Measurements from ENCODE around the gene APOL6. TPM values are rescaled to one million over a fixed set of nuclear protein-coding genes. Genes with fewer than 3 reads are reported as not detected.

The APOL6 gene
- total and polyA plus RNA-seq, 2 donors (not counting 1 experiment from before 2014, with no cell fraction given): 18.7 to 58.3 TPM

GRCh38 chr22:35649026-35649553 is 844 bp downstream of the APOL6 start:
- Histone ChIP-seq H3K4me1 (ENCODE audit: control insufficient read depth, extremely low read depth, insufficient read depth, low read length) (peaks cover 14% of the 10 kb centered on the region), H4K20me1 (ENCODE audit: control insufficient read depth, extremely low read depth, insufficient read depth, low read length) (no peaks in the 10 kb centered on the region), H3K27me3 (ENCODE audit: control insufficient read depth, insufficient read depth, low read length) (no peaks in the 10 kb centered on the region), H3K9ac (ENCODE audit: insufficient read depth, low read length) (peak overlapping the region; percentile 80), H3K79me2 (ENCODE audit: control insufficient read depth, insufficient read depth, low read length) (peaks cover 25% of the 10 kb centered on the region), H3K9me3 (ENCODE audit: control insufficient read depth, insufficient read depth, low read depth, low read length) (no peaks in the 10 kb centered on the region), H3K36me3 (ENCODE audit: control insufficient read depth, insufficient read depth, low read length) (no peaks in the 10 kb centered on the region), H3K4me3 (replicated peaks in 1 of 4; ENCODE audit: control extremely low read depth in 1 of 4, insufficient read depth in 1 of 4, low read depth in 3 of 4, low read length in 4 of 4) (peak overlapping the region; percentile 74 to 96 (median 88)), H2AFZ (ENCODE audit: low read length) (no peak overlapping the region), H3K4me2 (ENCODE audit: extremely low read depth, insufficient read depth, low read length) (peak overlapping the region; percentile 99), H3K27ac (ENCODE audit: insufficient read depth, low read length) (peak overlapping the region; percentile 96)
- DNase-seq (ENCODE audit: low read depth in 2 of 2): no peak
- no peak for TF ChIP-seq EZH2 (IDR thresholded peaks at IDR 0.05; ENCODE audit: low read length, missing control alignments)
- TF ChIP-seq CTCF (conservative IDR thresholded peaks at IDR 0.05 in 1 of 2, IDR thresholded peaks at IDR 0.05 in 1 of 2; ENCODE audit: low read depth in 1 of 2, low read length in 2 of 2): no peak

- no peak overlapping the region for H3K9ac ChIP-seq (ENCODE audit: insufficient read depth, low read length)
- no peaks in the 10 kb centered on the region for H4K20me1 ChIP-seq (ENCODE audit: control insufficient read depth, extremely low read depth, insufficient read depth, low read length)
- no peak overlapping the region for H3K27ac ChIP-seq (ENCODE audit: insufficient read depth, low read length)
- peak overlapping the region; percentile 99 for H3K4me2 ChIP-seq (ENCODE audit: extremely low read depth, insufficient read depth, low read length)
- no peak overlapping the region for H2AFZ ChIP-seq (ENCODE audit: low read length)
- H3K27me3 ChIP-seq (ENCODE audit: control insufficient read depth, insufficient read depth, low read length): no peaks in the 10 kb centered on the region
- H3K36me3 ChIP-seq (ENCODE audit: control insufficient read depth, insufficient read depth, low read length): no peaks in the 10 kb centered on the region
- no peak for DNase-seq (ENCODE audit: low read depth in 2 of 2)
- H3K9me3 ChIP-seq (ENCODE audit: control insufficient read depth, insufficient read depth, low read depth, low read length): no peaks in the 10 kb centered on the region
- H3K4me3 ChIP-seq (replicated peaks in 1 of 4; ENCODE audit: control extremely low read depth in 1 of 4, insufficient read depth in 1 of 4, low read depth in 3 of 4, low read length in 4 of 4): peak overlapping the region; percentile 27 to 96 (median 88)
- TF ChIP-seq EZH2 (IDR thresholded peaks at IDR 0.05; ENCODE audit: low read length, missing control alignments) (no peak), CTCF (conservative IDR thresholded peaks at IDR 0.05 in 1 of 2, IDR thresholded peaks at IDR 0.05 in 1 of 2; ENCODE audit: low read depth in 1 of 2, low read length in 2 of 2) (no peak)
- H3K4me1 ChIP-seq (ENCODE audit: control insufficient read depth, extremely low read depth, insufficient read depth, low read length): peaks cover 14% of the 10 kb centered on the region
- H3K79me2 ChIP-seq (ENCODE audit: control insufficient read depth, insufficient read depth, low read length): peaks cover 25% of the 10 kb centered on the region
These were observed 1.5 kb downstream of the APOL6 start for GRCh38 chr22:35649636-35650250.

- Histone ChIP-seq H3K4me1 (ENCODE audit: control insufficient read depth, extremely low read depth, insufficient read depth, low read length) (peaks cover 14% of the 10 kb centered on the region), H3K4me3 (replicated peaks in 1 of 4; ENCODE audit: control extremely low read depth in 1 of 4, insufficient read depth in 1 of 4, low read depth in 3 of 4, low read length in 4 of 4) (no peak overlapping the region), H3K27ac (ENCODE audit: insufficient read depth, low read length) (no peak overlapping the region), H3K9ac (ENCODE audit: insufficient read depth, low read length) (no peak overlapping the region), H3K9me3 (ENCODE audit: control insufficient read depth, insufficient read depth, low read depth, low read length) (no peaks in the 10 kb centered on the region), H3K27me3 (ENCODE audit: control insufficient read depth, insufficient read depth, low read length) (no peaks in the 10 kb centered on the region), H2AFZ (ENCODE audit: low read length) (no peak overlapping the region), H3K36me3 (ENCODE audit: control insufficient read depth, insufficient read depth, low read length) (no peaks in the 10 kb centered on the region), H4K20me1 (ENCODE audit: control insufficient read depth, extremely low read depth, insufficient read depth, low read length) (no peaks in the 10 kb centered on the region), H3K4me2 (ENCODE audit: extremely low read depth, insufficient read depth, low read length) (no peak overlapping the region), H3K79me2 (ENCODE audit: control insufficient read depth, insufficient read depth, low read length) (peaks cover 25% of the 10 kb centered on the region)
- TF ChIP-seq CTCF (conservative IDR thresholded peaks at IDR 0.05 in 1 of 2, IDR thresholded peaks at IDR 0.05 in 1 of 2; ENCODE audit: low read depth in 1 of 2, low read length in 2 of 2) (no peak), EZH2 (IDR thresholded peaks at IDR 0.05; ENCODE audit: low read length, missing control alignments) (no peak)
- DNase-seq (ENCODE audit: low read depth in 2 of 2): no peak
These were observed 2.8 kb downstream of the APOL6 start for GRCh38 chr22:35651085-35651484.

All from fibroblast of lung (primary cell).